HG03469 (cell line): ENCODE data around the gene CDC42SE2.

Experiments
- ATAC-seq: cut with Tn5 transposase; IDR thresholded peaks from one replicate; pipeline ENCODE4 v1.9.1; 2021; ENCODE audit warnings: mild to moderate bottlenecking, moderate library complexity, moderate number of reproducible peaks; ENCODE audit not compliant: unreplicated experiment

CDC42SE2 gene

GRCh38 chr5:131263648-131264450, at the start of gene CDC42SE2:
Gene CDC42SE2 (plus strand): TSS chr5:131264053. CDS start chr5:131359494, 95,441 bp downstream.
- ATAC-seq = peak; percentile 76

- no peak for ATAC-seq
These were observed 49.1 kb upstream of the CDC42SE2 start for GRCh38 chr5:131214609-131215227.

- no peak for ATAC-seq
These were observed 46.1 kb upstream of the CDC42SE2 start for GRCh38 chr5:131217791-131218190.

GRCh38 chr5:131218392-131218791, 45.5 kb upstream of the CDC42SE2 start:
- ATAC-seq = peak; percentile 64

GRCh38 chr5:131220566-131220965, 43.3 kb upstream of the CDC42SE2 start:
- no peak for ATAC-seq

GRCh38 chr5:131221008-131221703, 42.7 kb upstream of the CDC42SE2 start:
- ATAC-seq = no peak

- no peak for ATAC-seq
These were observed 42.0 kb upstream of the CDC42SE2 start for GRCh38 chr5:131221888-131222287.

GRCh38 chr5:131222731-131223130, 41.1 kb upstream of the CDC42SE2 start:
- ATAC-seq = no peak

- no peak for ATAC-seq
These were observed 40.0 kb upstream of the CDC42SE2 start for GRCh38 chr5:131223751-131224386.

GRCh38 chr5:131224387-131225201, 39.3 kb upstream of the CDC42SE2 start:
- ATAC-seq = peak; percentile 87

- ATAC-seq = no peak
These were observed 38.4 kb upstream of the CDC42SE2 start for GRCh38 chr5:131225282-131225974.

GRCh38 chr5:131226899-131227298, 37.0 kb upstream of the CDC42SE2 start:
- ATAC-seq = no peak

- ATAC-seq = no peak
These were observed 35.2 kb upstream of the CDC42SE2 start for GRCh38 chr5:131228646-131229045.

GRCh38 chr5:131229623-131230022, 34.2 kb upstream of the CDC42SE2 start:
- no peak for ATAC-seq

- peak; percentile 56 for ATAC-seq
These were observed 33.4 kb upstream of the CDC42SE2 start for GRCh38 chr5:131230406-131230805.

GRCh38 chr5:131239686-131240085, 24.2 kb upstream of the CDC42SE2 start:
- no peak for ATAC-seq

GRCh38 chr5:131242728-131243255, 21.1 kb upstream of the CDC42SE2 start:
- ATAC-seq = no peak

GRCh38 chr5:131245312-131245711, 18.5 kb upstream of the CDC42SE2 start:
- ATAC-seq = no peak

- ATAC-seq = no peak
These were observed 17.9 kb upstream of the CDC42SE2 start for GRCh38 chr5:131245948-131246347.

- ATAC-seq = no peak
These were observed 17.3 kb upstream of the CDC42SE2 start for GRCh38 chr5:131246504-131246903.
